HG03520 (cell line): Measurements from ENCODE around the gene PTPN1.
A peak's percentile ranks its signal among the peaks of the same experiment; 100 is the strongest.
"Not testable (repeated sequence)": the region's sequence is repeated elsewhere in the genome, so short reads cannot be mapped to it uniquely, and the experiment has no call there.

Source experiments
- ATAC-seq: cut with Tn5 transposase; IDR thresholded peaks from one replicate; pipeline ENCODE4 v1.9.1; 2021; ENCODE audit warnings: mild to moderate bottlenecking, moderate library complexity; ENCODE audit not compliant: unreplicated experiment

PTPN1 gene

DNA sequence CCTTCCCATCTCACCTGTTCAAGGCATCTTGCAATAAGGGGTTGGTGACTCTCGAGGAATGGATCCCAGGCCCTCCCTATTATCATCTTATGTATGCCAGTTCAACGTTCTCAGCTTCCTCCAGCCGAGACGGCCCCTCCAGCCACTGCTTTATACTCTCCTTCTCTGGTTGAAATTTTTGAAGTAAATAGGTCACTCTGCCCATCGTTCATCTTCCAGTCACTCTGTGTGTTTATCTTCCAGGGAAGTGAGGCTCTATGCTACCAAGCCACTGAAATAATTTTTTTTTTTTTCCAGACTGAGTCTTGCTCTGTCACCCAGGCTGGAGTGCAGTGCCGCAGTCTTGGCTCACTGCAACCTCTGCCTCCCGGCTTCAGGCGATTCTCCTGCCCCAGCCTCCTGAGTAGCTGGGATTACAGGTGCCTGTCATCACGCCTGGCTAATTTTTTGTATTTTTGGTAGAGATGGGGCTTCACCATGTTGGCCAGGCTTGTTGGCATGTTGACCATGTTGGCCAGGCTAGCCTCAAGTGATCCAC lies 17.0 kb downstream of the PTPN1 start:
- ATAC-seq = no peak

DNA sequence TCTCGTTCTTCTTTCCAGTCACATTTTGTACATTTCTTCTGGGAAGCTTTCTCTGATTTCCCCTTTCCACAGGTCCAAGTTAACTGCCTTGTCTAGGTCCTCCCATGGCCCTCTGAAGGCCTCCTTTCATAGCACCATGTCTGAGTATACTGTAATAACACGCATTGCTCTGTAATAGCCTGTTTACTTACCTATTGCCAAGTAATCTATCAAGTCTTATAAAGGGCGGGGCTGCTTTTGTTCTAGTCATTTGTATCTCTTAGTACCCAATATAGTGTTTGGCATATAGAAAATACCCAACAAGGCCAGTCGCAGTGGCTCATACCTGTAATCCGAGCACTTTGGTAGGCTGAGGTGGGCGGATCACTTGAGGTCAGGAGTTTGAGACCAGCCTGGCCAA lies 17.9 kb downstream of the PTPN1 start:
- ATAC-seq = no peak

DNA sequence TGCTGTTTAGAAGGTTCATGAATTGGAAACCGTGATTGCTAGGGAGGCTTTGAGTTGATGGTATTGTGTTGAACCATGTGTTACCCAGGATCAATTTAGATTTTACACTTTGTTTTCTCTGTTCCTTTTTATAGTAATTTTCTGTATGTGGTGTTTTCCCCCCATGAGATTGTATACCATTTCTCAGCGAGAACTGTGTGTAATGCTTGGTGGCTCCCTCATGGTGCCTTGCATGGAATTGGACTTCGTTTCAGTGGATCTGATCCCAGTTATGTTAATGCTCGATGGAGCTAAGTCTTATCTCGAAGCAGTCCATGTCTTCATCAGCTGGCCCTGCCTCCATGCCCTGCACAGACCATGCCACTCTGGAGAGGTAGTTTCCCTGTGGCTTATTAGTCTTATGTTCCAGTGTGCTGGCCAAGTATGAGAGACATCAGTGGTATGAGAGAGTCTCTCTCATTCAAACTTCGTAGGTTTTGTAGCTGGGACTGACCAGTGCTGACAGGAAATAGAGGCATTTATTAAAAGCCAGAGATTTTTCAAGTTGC lies 18.7 kb downstream of the PTPN1 start:
- no peak for ATAC-seq

DNA sequence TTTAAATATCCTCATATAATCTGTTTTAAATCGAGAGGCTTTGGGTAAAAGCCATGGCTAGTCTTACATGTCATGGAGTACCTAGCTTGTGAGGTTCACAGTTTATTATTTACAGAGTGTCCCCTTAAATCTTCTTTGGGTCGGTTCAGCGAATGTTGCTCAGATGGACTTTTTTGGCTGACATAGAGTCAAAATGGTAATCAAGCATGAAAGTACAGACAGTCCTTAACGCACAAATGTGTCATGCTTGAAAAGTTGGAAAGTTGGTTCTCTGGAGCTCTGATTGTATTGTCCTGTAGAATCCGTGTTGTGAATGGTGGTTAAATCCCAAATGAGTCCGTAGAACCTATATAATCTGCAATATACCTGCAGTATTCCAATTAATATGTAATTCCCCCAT lies 22.0 kb downstream of the PTPN1 start:
- ATAC-seq = no peak

DNA sequence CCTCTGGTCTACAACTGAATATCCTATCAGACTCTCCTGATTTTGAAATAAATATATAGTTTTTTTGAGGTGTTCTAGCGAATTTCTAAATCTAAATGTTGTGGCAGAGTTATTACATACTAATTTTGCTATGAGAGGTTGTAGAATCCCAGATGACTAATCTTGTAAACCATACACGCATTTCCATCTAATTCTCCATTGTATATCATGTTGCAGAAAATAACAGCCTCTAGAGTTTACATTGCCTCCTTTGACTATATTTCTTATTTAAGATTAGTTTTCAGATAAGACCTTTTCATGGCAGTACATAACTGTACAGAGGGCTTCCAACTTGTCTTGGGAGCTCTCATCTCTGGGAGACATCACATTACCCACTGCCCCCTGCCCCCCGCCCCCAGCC lies 22.9 kb downstream of the PTPN1 start:
- ATAC-seq = no peak

DNA sequence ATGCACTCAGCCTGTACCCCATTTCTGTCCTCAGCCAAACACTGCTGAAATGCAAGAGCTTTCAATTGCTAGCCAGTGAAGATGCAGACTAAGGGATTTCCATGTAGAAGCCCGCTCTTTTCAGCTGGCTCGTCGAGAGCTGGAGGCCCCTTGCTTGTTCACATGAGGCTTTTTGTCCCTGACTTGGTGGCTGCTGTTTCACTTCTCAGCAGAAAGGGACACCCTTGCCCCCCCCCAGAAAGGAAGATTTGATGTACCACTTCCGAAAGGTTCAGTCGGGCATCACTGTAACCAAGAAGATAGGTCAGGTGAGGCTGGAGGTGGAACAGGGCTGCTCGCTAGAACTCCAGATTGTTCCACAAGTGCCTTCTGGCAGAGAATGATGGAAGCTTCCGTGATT lies 23.3 kb downstream of the PTPN1 start:
- ATAC-seq = no peak

DNA sequence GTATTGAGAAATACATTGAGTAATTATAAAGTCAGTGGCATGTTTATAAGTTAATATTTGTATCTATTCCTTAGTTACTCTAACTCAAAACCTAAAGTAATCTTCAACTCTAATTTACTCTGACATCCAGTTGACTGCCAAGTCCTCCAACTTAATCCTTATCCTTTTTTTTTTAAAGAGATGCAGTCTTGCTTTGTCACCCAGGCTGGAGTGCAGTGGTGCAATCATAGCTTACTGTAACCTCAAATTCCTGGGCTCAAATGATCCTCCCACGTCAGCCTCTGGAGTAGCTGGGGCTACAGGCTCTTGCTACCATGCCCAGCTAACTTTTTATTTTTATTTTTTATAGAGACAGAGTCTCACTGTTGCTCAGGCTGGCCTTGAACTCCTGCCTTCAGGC lies 24.4 kb downstream of the PTPN1 start:
- no peak for ATAC-seq

DNA sequence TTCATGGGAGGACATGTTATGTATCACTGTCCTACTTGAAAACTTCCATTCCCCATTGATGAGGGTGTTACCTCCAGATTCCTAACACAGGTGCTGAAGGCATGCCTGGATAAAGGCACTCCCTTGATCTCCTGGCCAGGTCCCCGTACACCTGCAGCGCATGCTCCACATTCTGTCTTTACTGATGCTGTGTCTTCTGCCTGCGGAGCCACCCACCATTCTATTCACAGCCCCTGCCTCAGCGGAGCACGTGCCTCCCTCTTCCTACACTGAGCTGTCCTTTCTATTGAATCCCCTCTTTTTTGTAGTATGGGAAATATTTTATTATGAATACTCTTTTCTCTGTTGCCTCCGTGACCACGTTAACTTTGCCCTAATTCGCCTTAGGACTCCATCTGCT lies 25.0 kb downstream of the PTPN1 start:
- no peak for ATAC-seq

DNA sequence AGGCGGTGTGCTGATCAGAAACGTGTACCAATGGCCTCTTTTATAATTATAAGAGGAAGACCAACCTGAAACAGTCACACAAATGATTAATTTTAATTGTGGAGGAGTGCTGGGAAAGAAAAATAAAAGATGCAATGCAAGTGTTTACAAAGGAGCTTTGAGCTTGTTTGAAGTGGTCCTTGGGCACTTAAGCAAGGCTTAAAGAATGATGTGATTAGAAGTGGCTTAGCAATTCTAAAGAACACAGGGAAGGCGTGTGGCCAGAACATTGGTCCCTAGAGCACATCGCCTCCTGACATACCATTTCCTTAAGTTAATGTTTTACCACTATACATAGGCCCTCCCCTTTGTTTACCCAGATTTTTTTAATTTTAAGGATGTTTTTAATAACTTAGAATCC lies 26.1 kb downstream of the PTPN1 start:
- ATAC-seq = no peak

DNA sequence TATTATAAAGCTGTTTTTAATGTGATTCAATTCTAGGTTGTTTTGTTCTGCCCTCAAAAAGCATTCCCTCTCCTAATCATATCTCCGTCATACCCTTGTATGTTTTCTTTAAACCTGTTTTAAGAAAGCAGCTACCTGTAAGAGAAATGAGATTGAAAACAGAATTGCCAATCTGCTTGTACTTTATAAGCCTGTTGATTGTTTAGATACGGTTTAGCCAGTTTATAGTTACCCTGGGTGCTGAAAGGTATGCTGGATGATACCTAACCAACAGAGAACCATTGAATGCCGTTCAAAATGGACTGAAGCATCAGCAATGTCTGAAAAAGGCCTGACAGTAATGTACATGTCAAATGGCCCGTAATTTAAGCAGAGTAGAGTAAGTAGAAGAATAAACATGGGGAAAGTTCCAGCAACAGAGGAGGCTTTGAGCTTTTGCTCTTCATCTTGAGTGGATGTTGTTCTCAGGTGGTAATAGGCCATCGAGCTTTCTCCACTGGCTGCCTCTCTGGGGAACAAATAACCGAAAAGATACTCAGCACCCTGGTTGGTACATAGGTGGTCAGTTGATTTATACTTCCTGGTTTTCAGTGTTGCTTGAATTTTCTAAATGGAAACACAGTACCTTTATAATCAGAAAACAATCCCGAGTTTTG lies 27.5 kb downstream of the PTPN1 start:
- ATAC-seq = no peak

DNA sequence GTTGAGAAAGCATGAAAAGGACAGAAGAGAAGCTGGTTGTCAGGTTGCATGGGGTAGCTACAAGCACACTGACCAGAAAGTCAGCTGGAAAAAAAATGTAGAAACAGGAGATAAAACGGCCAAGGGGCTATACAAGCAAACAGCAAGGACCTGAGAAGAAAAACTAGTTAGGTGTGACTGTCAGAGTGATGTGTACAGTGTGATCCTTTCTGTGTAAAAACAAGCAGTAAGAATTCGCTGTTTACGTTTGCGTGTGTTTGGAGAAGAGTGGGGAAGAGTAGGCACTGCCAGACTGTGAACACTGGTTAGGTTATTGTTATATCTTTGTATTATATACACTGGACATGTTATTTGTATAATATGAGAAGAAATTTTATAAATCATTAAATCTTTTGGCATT lies 28.1 kb downstream of the PTPN1 start:
- ATAC-seq = no peak

DNA sequence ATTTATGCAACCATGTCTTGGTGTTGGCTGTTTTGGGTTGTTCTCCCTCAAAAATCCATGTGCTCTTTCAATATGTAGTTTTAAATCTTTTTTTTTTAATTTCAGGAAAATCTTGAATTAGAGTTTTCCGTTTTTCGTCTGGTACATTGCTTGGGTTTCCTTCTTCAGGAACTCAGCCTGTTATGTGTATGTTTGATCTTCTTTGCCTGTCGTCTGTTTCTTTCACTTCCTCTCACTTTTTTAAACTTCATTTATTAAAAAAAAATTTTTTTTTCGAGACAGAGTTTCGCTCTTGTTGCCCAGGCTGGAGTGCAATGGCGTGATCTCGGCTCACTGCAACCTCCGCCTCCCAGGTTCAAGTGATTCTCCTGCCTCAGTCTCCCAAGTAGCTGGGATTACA lies 29.6 kb downstream of the PTPN1 start:
- ATAC-seq = not testable (repeated sequence)

DNA sequence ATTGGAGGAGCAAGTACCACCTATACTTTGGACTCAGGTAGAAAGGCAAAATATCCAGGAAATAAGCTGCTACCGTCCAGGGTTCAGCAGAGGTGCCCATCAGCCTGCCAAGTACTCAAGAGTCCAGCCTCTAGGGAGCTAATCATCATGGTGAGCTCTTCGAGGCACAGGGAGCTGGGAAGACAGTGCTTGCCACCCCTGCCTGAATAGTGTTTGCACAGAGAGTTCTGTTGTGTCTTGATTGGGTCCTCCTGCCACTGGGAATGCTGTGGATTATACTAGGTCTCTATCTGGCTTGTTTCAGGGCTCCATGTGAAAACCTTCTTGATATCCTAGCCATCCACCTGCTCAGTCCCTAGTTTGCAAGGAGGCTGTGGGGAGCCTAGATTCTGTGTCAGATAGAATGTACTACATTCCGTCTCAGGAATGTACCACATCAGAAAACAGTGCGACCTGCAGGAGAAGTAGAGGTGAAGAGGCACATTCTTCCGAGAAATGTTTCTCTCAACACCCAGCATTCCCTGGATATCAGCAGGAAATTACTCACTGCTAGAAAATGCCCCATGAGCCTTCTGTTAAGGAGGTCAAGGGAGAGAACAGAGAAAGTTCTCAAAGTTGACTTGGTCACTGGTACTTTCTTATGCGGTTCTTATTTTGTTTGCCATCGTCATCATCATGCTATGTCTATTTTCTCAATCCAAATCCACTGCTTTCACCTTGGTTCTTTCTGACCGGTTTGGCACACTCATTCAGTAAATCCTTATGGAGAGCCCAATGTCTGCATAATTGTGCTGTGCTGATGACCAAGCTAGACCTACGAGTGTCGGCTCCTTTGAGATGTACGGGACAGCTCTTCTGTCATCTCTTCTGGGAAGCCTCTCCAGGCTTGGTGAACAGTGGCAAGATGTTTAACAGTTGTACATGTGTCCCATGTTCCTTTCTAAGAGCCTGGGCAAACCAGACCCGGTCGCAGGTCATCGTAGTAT lies 30.7 kb downstream of the PTPN1 start:
- ATAC-seq = no peak

DNA sequence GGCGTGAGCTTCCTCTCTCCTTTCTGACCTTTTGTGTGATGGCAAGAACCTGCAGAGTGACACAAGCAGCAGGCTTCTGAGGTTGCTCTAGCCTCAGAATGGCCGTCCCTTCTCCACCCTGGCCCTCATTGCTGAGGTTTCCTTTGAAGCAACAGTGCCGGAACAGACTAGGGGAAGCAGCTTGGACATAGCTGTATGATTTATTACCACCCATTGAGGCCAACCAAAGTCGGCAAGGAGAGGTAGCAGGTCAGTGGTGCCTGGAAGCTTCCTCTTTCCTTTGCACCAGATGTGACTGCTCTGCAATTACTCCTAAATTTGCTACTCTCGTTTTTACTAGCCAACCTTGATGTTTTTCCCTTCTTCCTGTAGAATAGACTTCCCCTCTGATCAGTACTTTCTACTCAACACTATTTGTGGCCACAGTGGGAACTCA lies 31.4 kb downstream of the PTPN1 start:
- ATAC-seq = no peak

DNA sequence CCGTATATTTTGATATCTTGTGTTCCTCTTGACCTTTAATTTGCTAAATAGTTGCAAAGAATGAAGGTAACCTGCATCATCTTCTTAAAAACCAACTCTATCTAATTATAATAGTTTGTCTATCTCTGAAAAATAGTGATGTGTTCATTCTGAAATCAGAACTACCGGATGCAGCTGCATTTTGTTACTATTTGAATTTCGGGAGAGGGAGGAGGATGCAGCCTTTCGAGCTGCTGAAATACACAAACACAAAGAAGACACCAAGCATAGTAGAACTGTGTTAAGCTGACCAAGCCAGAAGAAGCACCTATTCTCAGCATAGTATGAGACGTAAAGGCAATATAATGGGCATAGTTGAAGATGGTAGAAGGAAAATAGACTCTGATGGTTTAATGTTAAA lies 33.1 kb downstream of the PTPN1 start:
- no peak for ATAC-seq

DNA sequence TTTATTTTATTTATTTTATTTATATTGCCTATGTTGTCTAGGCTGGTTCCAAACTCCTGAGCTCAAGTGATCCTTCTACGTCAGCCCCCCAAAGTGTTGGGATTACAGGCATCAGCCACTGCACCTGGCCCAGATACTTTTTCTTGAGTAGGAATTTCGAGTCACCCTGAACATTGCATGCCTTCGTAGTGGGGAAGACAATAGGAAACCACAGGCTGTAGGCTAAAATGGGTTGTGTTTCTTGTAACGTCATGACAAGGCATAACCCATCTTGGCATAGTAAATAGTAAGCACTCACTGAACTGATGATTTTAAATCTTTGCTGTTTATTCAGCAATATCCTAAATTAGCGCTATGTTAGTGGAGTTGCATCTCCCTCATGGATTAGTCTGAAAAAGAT lies 34.9 kb downstream of the PTPN1 start:
- ATAC-seq = no peak

DNA sequence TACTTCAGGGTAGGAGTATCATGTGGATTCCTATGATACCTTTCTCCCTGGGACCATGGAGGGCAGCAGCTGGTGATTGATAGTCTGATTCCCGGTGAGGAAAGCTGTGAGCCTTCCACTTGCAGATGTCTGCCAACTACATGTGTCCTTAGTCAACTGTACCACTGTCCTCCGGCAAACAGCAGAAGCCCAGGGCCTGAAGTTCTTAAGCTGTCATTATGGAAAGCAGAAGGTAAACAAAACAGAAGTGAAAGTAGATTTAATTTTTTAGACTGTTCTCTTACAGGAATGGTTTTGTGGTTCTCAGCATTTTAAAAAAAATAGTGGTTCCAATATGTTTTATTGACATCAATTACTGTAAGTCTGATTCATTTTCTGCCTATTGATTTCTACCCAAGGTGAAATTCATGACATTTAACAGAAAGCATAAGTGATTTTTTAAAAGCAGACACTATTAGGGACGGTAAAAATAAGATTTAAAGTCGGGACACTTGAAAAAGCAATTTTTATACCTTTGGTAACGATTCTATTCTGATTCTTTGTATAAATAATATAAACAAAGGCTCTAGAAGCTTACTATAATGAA lies 36.6 kb downstream of the PTPN1 start:
- peak; percentile 48 for ATAC-seq

DNA sequence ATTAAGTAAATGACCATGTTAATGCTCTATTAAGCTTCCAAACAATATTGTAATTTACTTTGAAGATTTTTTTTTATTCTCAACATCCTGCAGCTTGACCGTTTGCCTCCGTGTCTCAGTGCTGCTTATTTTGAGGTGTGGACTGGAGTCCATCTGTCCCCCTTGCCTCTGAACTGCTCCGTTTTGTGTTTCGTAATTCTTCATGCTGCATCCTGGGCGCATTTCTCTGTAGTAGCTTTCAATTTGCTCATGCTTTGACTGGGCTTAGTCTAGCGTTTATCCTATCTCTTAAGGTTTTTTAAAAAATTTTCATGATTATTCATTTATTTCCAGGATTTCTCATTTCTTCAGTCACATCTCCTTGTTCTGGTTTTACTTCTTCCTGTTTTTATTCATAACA lies 37.8 kb downstream of the PTPN1 start:
- no peak for ATAC-seq

DNA sequence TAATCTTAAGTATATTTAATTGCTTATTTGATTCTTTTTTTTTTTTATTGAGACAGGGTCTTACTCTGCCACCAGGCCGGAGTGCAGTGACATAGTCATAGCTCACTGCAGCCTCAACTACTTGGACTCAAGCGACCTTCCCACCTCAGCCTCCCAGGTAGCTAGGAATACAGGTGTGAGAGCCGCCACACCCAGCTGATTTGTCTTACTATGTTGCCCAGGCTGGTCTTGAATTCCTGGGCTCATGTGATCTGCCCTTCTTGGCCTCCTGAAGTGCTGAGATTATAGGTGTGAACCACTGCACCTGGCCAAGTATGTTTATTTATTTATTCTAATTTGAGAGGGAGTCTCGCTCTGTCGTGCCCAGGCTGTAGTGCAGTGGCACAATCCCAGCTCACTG lies 38.2 kb downstream of the PTPN1 start:
- no peak for ATAC-seq

DNA sequence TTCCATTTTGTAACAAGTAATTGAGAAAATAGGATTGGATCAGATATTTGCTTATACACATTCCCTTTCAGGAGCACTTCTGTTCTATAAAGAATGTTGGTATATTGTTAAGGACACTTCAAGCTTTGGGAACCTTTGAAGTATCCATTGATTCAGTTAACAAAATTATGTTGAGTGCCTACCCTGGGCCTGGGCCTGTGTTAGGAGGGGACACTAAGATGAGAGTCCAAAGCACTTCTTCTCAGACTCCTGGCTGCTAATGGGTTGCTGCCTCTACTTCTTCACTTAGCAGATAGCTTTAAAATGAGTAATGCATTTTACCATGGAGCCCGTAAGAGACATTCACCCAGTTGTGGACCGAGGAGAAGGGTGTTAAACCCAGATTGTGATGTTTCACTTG lies 40.3 kb downstream of the PTPN1 start:
- no peak for ATAC-seq

DNA sequence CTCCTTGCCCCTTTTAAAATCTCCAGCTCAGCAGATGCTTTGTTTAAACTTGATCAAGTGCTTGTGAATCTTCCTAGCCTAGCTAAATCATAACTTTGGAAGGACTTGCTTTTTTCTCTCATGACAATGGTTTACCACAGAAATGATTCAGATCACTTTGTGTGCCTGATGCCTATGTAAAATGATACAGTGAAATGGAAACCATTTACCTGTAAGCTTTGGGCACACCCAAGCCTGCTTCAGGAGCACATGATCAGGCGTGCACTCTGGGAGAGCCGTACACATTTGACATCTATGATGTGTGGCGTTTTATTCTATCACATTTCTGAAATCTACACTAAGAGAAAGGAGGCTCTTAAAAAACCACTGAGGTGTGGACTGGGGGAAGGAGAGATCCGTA lies 41.1 kb downstream of the PTPN1 start:
- ATAC-seq = no peak
